Epidermal melanocyte (primary cell): ENCODE measurements around the gene RBM27.
"Not testable (repeated sequence)": the region's sequence is repeated elsewhere in the genome, so short reads cannot be mapped to it uniquely, and the experiment has no call there.

ENCODE experiments used
- DNase-seq: peaks from one replicate; pipeline ENCODE4 v3.0.0; 2011; ENCODE audit warnings: low spot score; ENCODE audit not compliant: insufficient read length

RBM27 gene

GRCh38 chr5:146205499-146206202 is 2.2 kb downstream of the RBM27 start:
- DNase-seq: no peak

GRCh38 chr5:146206257-146206656 is 2.9 kb downstream of the RBM27 start:
- no peak for DNase-seq

- no peak for DNase-seq
Observed at GRCh38 chr5:146208916-146209522, 5.6 kb downstream of the RBM27 start.

GRCh38 chr5:146209714-146210113 is 6.3 kb downstream of the RBM27 start:
- DNase-seq: no peak

- DNase-seq: not testable (repeated sequence)
Observed at GRCh38 chr5:146210810-146211209, 7.4 kb downstream of the RBM27 start.

- DNase-seq: no peak
Observed at GRCh38 chr5:146213210-146213826, 9.9 kb downstream of the RBM27 start.

GRCh38 chr5:146214881-146215280 is 11.5 kb downstream of the RBM27 start:
- DNase-seq: not testable (repeated sequence)

- no peak for DNase-seq
Observed at GRCh38 chr5:146218168-146218567, 14.8 kb downstream of the RBM27 start.

- no peak for DNase-seq
Observed at GRCh38 chr5:146219243-146219642, 15.8 kb downstream of the RBM27 start.

- DNase-seq: no peak
Observed at GRCh38 chr5:146221234-146221633, 17.8 kb downstream of the RBM27 start.

- DNase-seq: no peak
Observed at GRCh38 chr5:146222005-146222404, 18.6 kb downstream of the RBM27 start.

- DNase-seq: no peak
Observed at GRCh38 chr5:146223179-146223578, 19.8 kb downstream of the RBM27 start.

GRCh38 chr5:146229222-146229621 is 25.8 kb downstream of the RBM27 start:
- no peak for DNase-seq

GRCh38 chr5:146232223-146232622 is 28.8 kb downstream of the RBM27 start:
- no peak for DNase-seq

GRCh38 chr5:146233441-146233840 is 30.0 kb downstream of the RBM27 start:
- DNase-seq: no peak

GRCh38 chr5:146238973-146239372 is 35.6 kb downstream of the RBM27 start:
- no peak for DNase-seq

- no peak for DNase-seq
Observed at GRCh38 chr5:146240951-146241350, 37.5 kb downstream of the RBM27 start.

- no peak for DNase-seq
Observed at GRCh38 chr5:146243247-146243646, 39.8 kb downstream of the RBM27 start.

- no peak for DNase-seq
Observed at GRCh38 chr5:146248561-146248960, 45.2 kb downstream of the RBM27 start.

- no peak for DNase-seq
Observed at GRCh38 chr5:146249801-146250200, 46.4 kb downstream of the RBM27 start.
